Lung (tissue), 12 donors: Measurements from ENCODE around the gene SAMD9. TPM values are rescaled to one million over a fixed set of nuclear protein-coding genes. Genes with fewer than 3 reads are reported as not detected.
A peak's percentile ranks its signal among the peaks of the same experiment; 100 is the strongest.

Source experiments
- ATAC-seq: fragments of 200-7000 bp; cut with Tn5 transposase; one replicate; pipeline ENCODE4 v1.9.1; 2020; ENCODE audit warnings: moderate number of reproducible peaks; ENCODE audit not compliant: insufficient read depth, low FRiP score
- DNase-seq, 3 donors: peaks; one replicate each; pipeline ENCODE4 v3.0.0-alpha.2; 2013 to 2017
- H3K27ac ChIP-seq, 2 donors: one replicate each; pipeline ENCODE4 v1.5.1; 2013; ENCODE audit warnings: mild to moderate bottlenecking in 2 of 2, moderate library complexity in 2 of 2, control low read depth in 1 of 2, inconsistent platforms in 1 of 2, low read depth in 1 of 2, low read length in 1 of 2
- H3K27me3 ChIP-seq, 3 donors: one replicate each; pipeline ENCODE4 v1.5.1; 2013; ENCODE audit warnings: low read length in 2 of 3; ENCODE audit not compliant: control insufficient read depth in 3 of 3, insufficient read depth in 3 of 3
- H3K36me3 ChIP-seq, 4 donors: one replicate each; pipeline ENCODE4 v1.5.1; 2013; ENCODE audit warnings: low read length in 4 of 4, mild to moderate bottlenecking in 1 of 4, moderate library complexity in 1 of 4; ENCODE audit not compliant: control insufficient read depth in 4 of 4, insufficient read depth in 4 of 4
- H3K4me1 ChIP-seq, 5 donors: one replicate each; pipeline ENCODE4 v1.5.1; 2013; ENCODE audit warnings: low read length in 5 of 5, mild to moderate bottlenecking in 2 of 5, moderate library complexity in 1 of 5; ENCODE audit not compliant: control insufficient read depth in 5 of 5, insufficient read depth in 5 of 5
- H3K4me3 ChIP-seq: one replicate; pipeline ENCODE4 v1.5.1; 2013; ENCODE audit warnings: mild to moderate bottlenecking, control low read depth, moderate library complexity
- H3K9ac ChIP-seq, 2 donors: one replicate each; pipeline ENCODE4 v1.5.1; 2013; ENCODE audit warnings: low read length in 2 of 2, control low read depth in 1 of 2; ENCODE audit not compliant: insufficient read depth in 1 of 2
- H3K9me3 ChIP-seq, 4 donors: one replicate each; pipeline ENCODE4 v1.5.1; 2013; ENCODE audit warnings: low read length in 3 of 4, mild to moderate bottlenecking in 1 of 4, moderate library complexity in 1 of 4; ENCODE audit not compliant: control insufficient read depth in 4 of 4, insufficient read depth in 3 of 4
- CTCF ChIP-seq: IDR thresholded peaks from 2 replicates; pipeline ENCODE4 v1.5.1; 2012; ENCODE audit warnings: mild to moderate bottlenecking; ENCODE audit errors: control extremely low read depth, extremely low read depth
- WGBS, 2 donors: extraction: QIAGEN DNeasy Blood & Tissue Kit; methylation state at CpG; one replicate each; pipeline ENCODE4 v1.1.7; 2013; 5-methylcytosine and 5-hydroxymethylcytosine counted together
- polyA plus RNA-seq, 2 donors: library from polyadenylated mRNA; stranded (reverse); fragments of 200-250 nt; gene quantifications; one replicate each; pipeline ENCODE4 v1.2.1, GENCODE V29; 2013
- total RNA-seq, 2 donors: library from RNA; depleted of rRNA in 1 of 2; stranded (reverse); fragments of >200 nt in 1 of 2; gene quantifications; one replicate each; pipeline ENCODE4 v1.2.1, GENCODE V29; 2014 to 2021
- donor health status: control.
- donor health status: control.
- donor health status: Bipolar disorder and iron deficiency.
- donor health status: healthy.
- donor health status: DM: yes; HTN: yes; CAD: no.

The SAMD9 gene
- total and polyA plus RNA-seq, 4 donors: 2.3 to 14.5 (median 7.5) TPM

- ATAC-seq: no peak
- DNase-seq: no peak
- H3K9ac ChIP-seq: no peak overlapping the region
Observed at GRCh38 chr7:93120592-93121549, 3.1 kb upstream of the SAMD9 start.

GRCh38 chr7:93119191-93119905 lies 1.6 kb upstream of the SAMD9 start:
- no peaks in the 10 kb centered on the region for H3K27me3 ChIP-seq
- peaks cover 0 to 3% (median 0%) of the 10 kb centered on the region in 4 donors for H3K36me3 ChIP-seq
- no peak for DNase-seq
- H3K4me3 ChIP-seq: no peak overlapping the region
- WGBS, 2 donors: 88 to 94% methylated on average over 4 of the region's 4 CpGs
- TF ChIP-seq CTCF: no peak
- ATAC-seq: no peak
- H3K9me3 ChIP-seq: peaks cover 0 to 7% (median 0%) of the 10 kb centered on the region in 4 donors
- peaks cover 2 to 8% (median 3%) of the 10 kb centered on the region in 5 donors for H3K4me1 ChIP-seq
- H3K9ac ChIP-seq: no peak overlapping the region
- H3K27ac ChIP-seq: no peak overlapping the region

More at GRCh38 chr7:93120592-93121549, 3.1 kb upstream of the SAMD9 start:
- no peaks in the 10 kb centered on the region for H3K36me3 ChIP-seq
- H3K4me3 ChIP-seq: no peak overlapping the region
- peaks cover 1 to 8% (median 3%) of the 10 kb centered on the region in 5 donors for H3K4me1 ChIP-seq
- 94 to 96% methylated on average over 12 of the region's 12 CpGs for WGBS, 2 donors
- H3K27me3 ChIP-seq: no peaks in the 10 kb centered on the region
- H3K27ac ChIP-seq: no peak overlapping the region
- no peak for TF ChIP-seq CTCF
- H3K9me3 ChIP-seq: peaks cover 0 to 7% (median 0%) of the 10 kb centered on the region in 4 donors

- peak overlapping the region in 1 of 2 donors; percentile 86 for H3K9ac ChIP-seq
- H3K9me3 ChIP-seq: peaks cover 0 to 7% (median 0%) of the 10 kb centered on the region in 4 donors
- peaks cover 0 to 3% (median 0%) of the 10 kb centered on the region in 4 donors for H3K36me3 ChIP-seq
- no peak for TF ChIP-seq CTCF
- WGBS, 2 donors: 43 to 68% methylated on average over 1 of the region's 1 CpG
- H3K27me3 ChIP-seq: no peaks in the 10 kb centered on the region
- DNase-seq (peak in 2 of 3 donors; percentile 12 to 29), ATAC-seq (no peak)
- H3K27ac ChIP-seq: no peak overlapping the region
- peaks cover 2 to 8% (median 3%) of the 10 kb centered on the region in 5 donors for H3K4me1 ChIP-seq
- H3K4me3 ChIP-seq: peak overlapping the region; percentile 24
Observed at GRCh38 chr7:93117327-93117726, 452 bp downstream of the SAMD9 start.
